Measurements from ENCODE around the gene TKFC.

DNA sequence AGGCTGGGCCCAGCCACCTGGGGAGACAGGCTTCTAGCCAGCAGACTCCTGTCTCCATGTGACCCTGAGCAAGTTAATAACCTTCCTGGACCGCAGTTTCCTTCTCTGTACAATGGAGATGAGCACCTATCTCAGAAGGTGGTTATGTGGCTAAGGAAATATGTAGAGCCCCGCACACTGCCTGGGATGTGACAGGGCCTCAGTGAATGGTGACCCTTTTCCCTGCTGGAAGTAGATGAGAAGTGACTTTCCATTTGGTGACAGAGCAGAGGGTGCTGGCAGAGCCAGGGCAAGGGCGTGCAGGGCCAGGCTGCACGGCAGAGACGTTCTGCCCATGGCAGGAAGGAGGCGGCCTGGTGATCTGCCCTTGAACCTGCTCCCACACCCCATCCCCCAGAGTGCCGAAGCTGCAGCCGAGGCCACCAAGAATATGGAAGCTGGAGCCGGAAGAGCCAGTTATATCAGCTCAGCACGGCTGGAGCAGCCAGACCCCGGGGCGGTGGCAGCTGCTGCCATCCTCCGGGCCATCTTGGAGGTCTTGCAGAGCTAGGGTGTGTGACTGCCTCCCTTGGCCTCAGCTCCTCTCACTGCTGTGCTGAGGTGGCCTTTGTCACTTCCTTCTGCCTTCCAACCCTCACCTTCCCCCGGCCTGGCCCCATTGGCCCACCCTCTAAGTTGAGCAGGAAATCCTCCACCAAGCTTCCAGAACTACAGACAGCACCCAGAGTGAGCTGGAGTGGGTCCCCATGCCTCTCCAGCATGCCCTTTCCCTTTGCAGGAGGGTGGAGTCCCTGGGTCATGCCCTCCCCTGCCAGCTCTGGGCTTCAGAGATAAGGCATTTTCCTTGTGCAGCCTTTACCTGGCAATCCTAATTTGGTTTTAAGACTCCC lies 13.2 kb downstream of the TKFC start:
- TF ChIP-seq OSR1 (CRISPR knock-in tag; IDR thresholded peaks at IDR 0.05), result no peak
- TF ChIP-seq, protein P1, sequence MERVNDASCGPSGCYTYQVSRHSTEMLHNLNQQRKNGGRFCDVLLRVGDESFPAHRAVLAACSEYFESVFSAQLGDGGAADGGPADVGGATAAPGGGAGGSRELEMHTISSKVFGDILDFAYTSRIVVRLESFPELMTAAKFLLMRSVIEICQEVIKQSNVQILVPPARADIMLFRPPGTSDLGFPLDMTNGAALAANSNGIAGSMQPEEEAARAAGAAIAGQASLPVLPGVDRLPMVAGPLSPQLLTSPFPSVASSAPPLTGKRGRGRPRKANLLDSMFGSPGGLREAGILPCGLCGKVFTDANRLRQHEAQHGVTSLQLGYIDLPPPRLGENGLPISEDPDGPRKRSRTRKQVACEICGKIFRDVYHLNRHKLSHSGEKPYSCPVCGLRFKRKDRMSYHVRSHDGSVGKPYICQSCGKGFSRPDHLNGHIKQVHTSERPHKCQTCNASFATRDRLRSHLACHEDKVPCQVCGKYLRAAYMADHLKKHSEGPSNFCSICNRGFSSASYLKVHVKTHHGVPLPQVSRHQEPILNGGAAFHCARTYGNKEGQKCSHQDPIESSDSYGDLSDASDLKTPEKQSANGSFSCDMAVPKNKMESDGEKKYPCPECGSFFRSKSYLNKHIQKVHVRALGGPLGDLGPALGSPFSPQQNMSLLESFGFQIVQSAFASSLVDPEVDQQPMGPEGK (CRISPR knock-in tag; IDR thresholded peaks at IDR 0.05; ENCODE audit: borderline replicate concordance), result no peak
- TF ChIP-seq PPARA (CRISPR knock-in tag; IDR thresholded peaks at IDR 0.05; ENCODE audit: borderline replicate concordance), result no peak
- TF ChIP-seq, protein P2, sequence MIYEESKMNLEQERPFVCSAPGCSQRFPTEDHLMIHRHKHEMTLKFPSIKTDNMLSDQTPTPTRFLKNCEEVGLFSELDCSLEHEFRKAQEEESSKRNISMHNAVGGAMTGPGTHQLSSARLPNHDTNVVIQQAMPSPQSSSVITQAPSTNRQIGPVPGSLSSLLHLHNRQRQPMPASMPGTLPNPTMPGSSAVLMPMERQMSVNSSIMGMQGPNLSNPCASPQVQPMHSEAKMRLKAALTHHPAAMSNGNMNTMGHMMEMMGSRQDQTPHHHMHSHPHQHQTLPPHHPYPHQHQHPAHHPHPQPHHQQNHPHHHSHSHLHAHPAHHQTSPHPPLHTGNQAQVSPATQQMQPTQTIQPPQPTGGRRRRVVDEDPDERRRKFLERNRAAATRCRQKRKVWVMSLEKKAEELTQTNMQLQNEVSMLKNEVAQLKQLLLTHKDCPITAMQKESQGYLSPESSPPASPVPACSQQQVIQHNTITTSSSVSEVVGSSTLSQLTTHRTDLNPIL (CRISPR knock-in tag; IDR thresholded peaks at IDR 0.05; ENCODE audit: low read depth), result no peak
- no peak for TF ChIP-seq ZFP30 (CRISPR knock-in tag; IDR thresholded peaks at IDR 0.05)
- TF ChIP-seq BACH2 (CRISPR knock-in tag; IDR thresholded peaks at IDR 0.05; ENCODE audit: borderline replicate concordance), result no peak
- TF ChIP-seq ARNTL (CRISPR knock-in tag; IDR thresholded peaks at IDR 0.05; ENCODE audit: borderline replicate concordance, low read depth), result no peak
- no peak for TF ChIP-seq ZC3H10 (CRISPR knock-in tag; IDR thresholded peaks at IDR 0.05)
- no peak for TF ChIP-seq SNAI2 (CRISPR knock-in tag; IDR thresholded peaks at IDR 0.05)
- TF ChIP-seq ZFP3 (CRISPR knock-in tag; IDR thresholded peaks at IDR 0.05), result no peak
- TF ChIP-seq RARB (CRISPR knock-in tag; IDR thresholded peaks at IDR 0.05), result no peak
- TF ChIP-seq ZNF8 (CRISPR knock-in tag; IDR thresholded peaks at IDR 0.05), result no peak
- no peak for TF ChIP-seq GLIS3 (CRISPR knock-in tag; IDR thresholded peaks at IDR 0.05)

All from SK-N-SH treated with all-trans-retinoic acid at 6 μM for 48 hours (cell line).